Urinary bladder (tissue), 4 donors: ENCODE data around the gene NEK5. TPM values are rescaled to one million over a fixed set of nuclear protein-coding genes. Genes with fewer than 3 reads are reported as not detected.
A peak's percentile ranks its signal among the peaks of the same experiment; 100 is the strongest.
"Not testable (repeated sequence)": the region's sequence is repeated elsewhere in the genome, so short reads cannot be mapped to it uniquely, and the experiment has no call there.

Source experiments
- DNase-seq: peaks from one replicate; pipeline ENCODE4 v3.0.0-alpha.2; 2015; ENCODE audit errors: extremely low spot score
- H3K27ac ChIP-seq: one replicate; pipeline ENCODE4 v1.5.1; 2013; ENCODE audit warnings: low read depth, mild to moderate bottlenecking, moderate library complexity
- H3K36me3 ChIP-seq: one replicate; pipeline ENCODE4 v1.6.1; 2013; ENCODE audit warnings: mild to moderate bottlenecking, moderate library complexity; ENCODE audit not compliant: insufficient read depth
- H3K4me1 ChIP-seq: one replicate; pipeline ENCODE4 v1.6.1; 2013; ENCODE audit warnings: mild to moderate bottlenecking, moderate library complexity; ENCODE audit not compliant: insufficient read depth
- H3K4me3 ChIP-seq: one replicate; pipeline ENCODE4 v1.5.1; 2013; ENCODE audit warnings: low read depth, low read length
- WGBS: extraction: QIAGEN DNeasy Blood & Tissue Kit; methylation state at CpG from one replicate; pipeline ENCODE4 v1.1.7; 2013; 5-methylcytosine and 5-hydroxymethylcytosine counted together
- polyA plus RNA-seq: library from polyadenylated mRNA; stranded (reverse); fragments of 200-250 nt; gene quantifications from one replicate; pipeline ENCODE4 v1.2.3, GENCODE V29; 2013
- total RNA-seq: library from RNA; depleted of rRNA; stranded (reverse); fragments of >200 nt; gene quantifications from one replicate; pipeline ENCODE4 v1.2.3, GENCODE V29; 2014
- donor health status: healthy with polysubstance abuse.
- donor health status: healthy.

NEK5 gene
- total RNA-seq (1.4 TPM), polyA plus RNA-seq (0.16 TPM)

DNA sequence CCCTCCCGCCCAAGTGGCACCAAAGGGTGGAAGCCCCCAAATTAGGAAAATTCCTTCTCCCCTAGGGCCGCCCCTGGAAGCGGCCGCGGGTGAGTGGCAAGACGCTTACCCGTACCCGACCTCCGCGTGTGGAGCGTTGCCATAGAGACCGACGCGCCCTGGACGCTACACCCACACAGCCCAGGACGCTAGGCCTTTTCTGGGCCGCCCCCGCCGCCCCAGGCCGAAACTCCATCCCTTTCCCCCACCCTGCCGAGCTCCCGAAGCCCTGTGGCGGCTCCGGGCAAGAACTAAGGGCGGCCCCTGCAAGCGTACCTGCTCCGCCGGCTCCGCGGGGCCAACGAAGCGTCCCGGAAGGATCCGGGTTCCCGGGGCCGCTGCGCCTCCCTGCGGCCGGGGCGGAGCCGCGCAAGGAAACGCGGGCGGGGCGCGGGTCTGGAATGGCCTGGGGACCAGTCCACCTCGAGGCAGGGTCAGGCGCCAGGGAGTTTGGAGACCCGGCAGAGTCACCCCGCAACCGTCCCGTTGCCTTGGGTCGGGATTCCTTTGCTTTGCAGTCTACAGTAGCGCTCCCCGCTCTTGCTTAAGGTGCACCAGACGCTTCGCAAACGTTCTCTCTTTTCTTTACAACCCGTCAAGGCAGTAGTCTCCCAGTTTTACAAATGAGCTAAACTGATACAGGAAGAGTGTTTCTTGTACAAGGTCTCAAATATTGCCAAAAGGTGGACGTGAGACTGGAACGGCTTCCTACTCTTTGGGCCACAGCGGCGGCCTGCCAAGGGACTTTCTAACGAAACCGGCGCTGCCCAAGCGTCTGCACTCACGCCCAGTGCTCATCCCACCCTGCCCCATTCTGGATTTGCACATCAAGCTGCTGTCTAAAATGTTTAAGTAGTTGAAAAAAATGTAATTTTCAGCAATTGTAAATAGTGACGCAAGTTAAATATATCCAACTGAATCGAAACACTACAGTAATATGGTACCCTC is at the start of gene NEK5:
NEK5 (minus strand) TSS at position 360 of the 987 bp plus-strand sequence. CDS start 1,591 bp downstream, outside the sequence.
- no peaks in the 10 kb centered on the region for H3K4me1 ChIP-seq
- WGBS, result 9% methylated on average over 71 of the region's 71 CpGs
- H3K27ac ChIP-seq, result no peak within 1 kb of the TSS
- H3K4me3 ChIP-seq, result peak within 1 kb of the TSS; percentile 53
- no peaks in the 10 kb centered on the region for H3K36me3 ChIP-seq
- peak; percentile 15 for DNase-seq

- 91% methylated on average over 2 of the region's 2 CpGs for WGBS
- Histone ChIP-seq H3K36me3 (peaks cover 7% of the 10 kb centered on the region), H3K4me3 (no peak overlapping the region)
Observed at GRCh38 chr13:52177276-52177675, 48.4 kb upstream of the NEK5 start.

GRCh38 chr13:52173970-52174369 is 45.1 kb upstream of the NEK5 start:
- WGBS, result 75% methylated on average over 6 of the region's 6 CpGs
- not testable (repeated sequence) for H3K27ac ChIP-seq, DNase-seq, H3K36me3 ChIP-seq, H3K4me1 ChIP-seq, H3K4me3 ChIP-seq

More at GRCh38 chr13:52177276-52177675, 48.4 kb upstream of the NEK5 start:
- H3K27ac ChIP-seq, result no peak overlapping the region
- no peak for DNase-seq
- H3K4me1 ChIP-seq, result no peaks in the 10 kb centered on the region

DNA sequence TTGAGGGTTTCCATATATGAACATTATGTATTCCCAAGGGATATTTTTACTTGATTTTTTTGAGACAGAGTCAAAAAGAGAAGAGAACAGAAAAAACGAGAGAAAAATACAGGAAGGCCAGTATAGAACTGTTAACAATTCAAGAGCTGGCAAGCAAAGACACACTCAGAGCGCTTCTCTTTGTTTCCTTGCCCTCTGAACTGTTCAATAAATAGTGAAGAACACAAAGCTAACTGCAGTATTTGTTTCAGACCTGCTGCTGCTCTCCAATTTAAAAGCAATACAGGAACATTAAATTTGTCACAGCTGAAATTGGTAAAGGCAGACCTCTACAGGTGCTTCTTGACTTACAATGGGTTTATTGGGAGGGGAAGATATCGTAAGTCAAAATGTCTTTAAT is 44.5 kb upstream of the NEK5 start:
- peaks cover 8% of the 10 kb centered on the region for H3K36me3 ChIP-seq
- no peak for DNase-seq
- WGBS, result 86% methylated on average over 3 of the region's 3 CpGs
- H3K4me1 ChIP-seq, result no peaks in the 10 kb centered on the region
- no peak overlapping the region for H3K27ac ChIP-seq
- H3K4me3 ChIP-seq, result no peak overlapping the region

DNA sequence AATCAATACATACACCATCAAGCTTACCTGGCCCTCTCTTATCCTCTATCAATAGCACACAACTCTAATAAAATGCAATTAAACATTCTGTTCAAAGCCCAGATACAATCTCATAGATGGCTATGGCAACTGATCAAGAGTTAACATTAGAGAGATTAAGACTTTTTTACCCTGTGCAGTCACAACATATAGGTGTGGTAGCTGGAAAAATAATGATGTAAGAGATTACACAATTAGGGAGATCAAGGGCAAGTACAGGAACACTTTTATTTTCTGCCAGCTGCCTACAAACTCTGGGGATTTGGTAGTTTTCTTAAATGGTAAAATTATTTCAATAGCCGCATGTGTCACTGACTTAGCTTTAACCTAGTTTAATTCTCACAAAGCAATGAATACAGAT is 42.8 kb upstream of the NEK5 start:
- not testable (repeated sequence) for H3K36me3 ChIP-seq, DNase-seq, H3K4me3 ChIP-seq, H3K4me1 ChIP-seq, H3K27ac ChIP-seq
- WGBS, result 92% methylated on average over 1 of the region's 1 CpG

DNA sequence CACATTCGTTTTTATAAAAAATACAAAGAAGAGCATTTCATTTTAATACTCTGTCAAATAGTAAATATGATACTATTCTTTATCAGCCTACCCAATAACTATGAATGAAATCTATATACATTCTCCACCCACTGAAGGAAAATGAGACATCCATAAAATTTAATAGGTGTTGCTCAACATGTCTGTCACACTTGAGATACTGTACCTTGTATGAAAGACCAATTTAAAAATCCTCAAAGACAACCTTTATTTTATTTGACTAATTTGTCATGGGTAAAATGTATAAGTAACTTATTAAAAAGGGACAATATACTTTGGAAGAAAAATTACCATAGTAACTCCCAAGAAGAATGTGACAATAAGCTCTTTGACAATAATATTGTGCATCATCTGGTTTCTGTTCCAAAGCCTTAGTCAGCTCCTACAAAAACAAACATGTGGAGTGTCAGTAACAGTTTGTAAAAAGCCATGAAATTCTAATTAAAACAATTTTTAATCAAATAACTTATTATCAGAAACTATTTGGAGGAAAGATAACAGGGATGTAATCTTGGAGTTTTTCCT is 42.0 kb upstream of the NEK5 start:
- not testable (repeated sequence) for H3K36me3 ChIP-seq, H3K27ac ChIP-seq, H3K4me3 ChIP-seq, DNase-seq, H3K4me1 ChIP-seq
- WGBS, result 44% methylated on average over 1 of the region's 1 CpG

- DNase-seq, result no peak
- H3K36me3 ChIP-seq, result peaks cover 7% of the 10 kb centered on the region
Observed at GRCh38 chr13:52169839-52170238, 41.0 kb upstream of the NEK5 start.

DNA sequence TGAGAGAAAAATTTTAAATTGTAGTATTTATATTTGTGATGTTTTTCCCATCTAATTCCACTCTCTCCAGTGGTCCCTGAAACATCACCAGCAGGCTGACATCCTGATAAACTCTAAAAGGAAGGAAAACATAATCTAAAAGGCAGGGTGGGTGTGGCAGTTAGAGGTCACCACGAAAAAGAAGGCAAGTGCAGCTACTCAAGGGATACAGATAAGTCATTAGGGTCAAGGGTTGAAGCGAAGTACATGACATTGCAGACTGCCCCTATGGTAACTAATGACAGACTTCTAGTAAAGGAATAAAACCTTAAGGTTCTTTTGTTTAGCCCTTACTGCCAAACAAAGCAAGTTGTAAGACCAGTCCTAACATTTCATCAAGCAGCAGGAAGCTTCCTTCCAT is 36.5 kb upstream of the NEK5 start:
- H3K4me1 ChIP-seq, result no peaks in the 10 kb centered on the region
- no peak overlapping the region for H3K4me3 ChIP-seq
- peaks cover 5% of the 10 kb centered on the region for H3K36me3 ChIP-seq
- no peak overlapping the region for H3K27ac ChIP-seq
- no peak for DNase-seq
- 66% methylated on average over 2 of the region's 2 CpGs for WGBS

More at GRCh38 chr13:52169839-52170238, 41.0 kb upstream of the NEK5 start:
- WGBS, result 88% methylated on average over 5 of the region's 5 CpGs
- H3K4me3 ChIP-seq, result no peak overlapping the region
- no peak overlapping the region for H3K27ac ChIP-seq
- H3K4me1 ChIP-seq, result no peaks in the 10 kb centered on the region

DNA sequence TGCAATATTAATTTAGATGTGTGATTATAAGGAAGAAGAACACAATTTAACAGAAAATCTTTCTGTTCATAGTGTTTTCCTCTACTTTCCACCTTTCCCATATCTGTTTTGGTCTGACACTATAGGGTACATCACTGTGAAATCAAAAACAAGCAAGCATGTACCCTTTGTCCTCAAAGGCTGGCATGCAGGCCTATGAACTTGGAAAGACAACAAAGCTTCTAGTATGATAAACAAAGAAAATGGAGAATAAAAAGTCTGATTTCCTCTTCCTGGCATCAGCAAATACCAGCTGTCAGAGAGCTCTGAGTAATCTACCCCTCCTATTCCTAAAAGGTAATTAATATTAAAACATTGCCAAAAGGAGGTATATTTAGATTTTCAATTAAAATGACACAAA is 36.1 kb upstream of the NEK5 start:
- H3K4me3 ChIP-seq, result no peak overlapping the region

GRCh38 chr13:52163878-52164277 is 35.0 kb upstream of the NEK5 start:
- H3K27ac ChIP-seq, H3K4me1 ChIP-seq, H3K4me3 ChIP-seq, H3K36me3 ChIP-seq, DNase-seq: not testable (repeated sequence)
- 87% methylated on average over 3 of the region's 3 CpGs for WGBS

More for the DNA sequence above, 36.1 kb upstream of the NEK5 start:
- Histone ChIP-seq H3K27ac (no peak overlapping the region), H3K36me3 (peaks cover 5% of the 10 kb centered on the region), H3K4me1 (no peaks in the 10 kb centered on the region)
- no peak for DNase-seq

- H3K4me1 ChIP-seq, result no peaks in the 10 kb centered on the region
- H3K36me3 ChIP-seq, result no peaks in the 10 kb centered on the region
- 51% methylated on average over 5 of the region's 5 CpGs for WGBS
- no peak overlapping the region for H3K27ac ChIP-seq
- H3K4me3 ChIP-seq, result no peak overlapping the region
- DNase-seq, result no peak
Observed at GRCh38 chr13:52162279-52163101, 33.6 kb upstream of the NEK5 start.

GRCh38 chr13:52161181-52161646 is 32.3 kb upstream of the NEK5 start:
- Histone ChIP-seq H3K4me1 (no peaks in the 10 kb centered on the region), H3K4me3 (no peak overlapping the region), H3K36me3 (no peaks in the 10 kb centered on the region), H3K27ac (no peak overlapping the region)
- 73% methylated on average over 3 of the region's 3 CpGs for whole genome bisulfite sequencing
- DNase-seq, result no peak

DNA sequence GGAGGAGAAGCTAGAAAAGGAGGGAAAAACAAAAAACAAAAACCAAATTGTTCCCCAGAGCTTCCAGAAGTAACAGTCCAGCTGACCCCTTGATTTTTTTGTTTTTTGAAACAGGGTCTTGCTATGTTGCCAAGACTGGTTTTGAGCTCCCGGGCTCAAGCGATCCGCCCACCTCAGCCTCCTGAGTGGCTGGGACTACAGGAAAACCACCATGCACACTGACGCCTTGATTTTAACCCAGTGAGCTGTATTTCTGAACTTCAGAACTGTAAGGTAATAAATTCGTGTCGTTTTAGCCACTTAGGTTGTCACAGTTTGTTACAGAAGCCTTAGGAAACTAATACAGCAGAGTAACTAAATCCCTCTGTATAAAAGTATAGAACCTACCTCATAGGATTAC is 31.6 kb upstream of the NEK5 start:
- WGBS, result 68% methylated on average over 6 of the region's 6 CpGs
- no peak overlapping the region for H3K27ac ChIP-seq
- no peak for DNase-seq

More for the DNA sequence above, 31.6 kb upstream of the NEK5 start:
- Histone ChIP-seq H3K36me3 (no peaks in the 10 kb centered on the region), H3K4me3 (no peak overlapping the region), H3K4me1 (no peaks in the 10 kb centered on the region)
